HTERT RPE-1 (cell line): ENCODE data around the gene TREML2.
"Not testable (repeated sequence)": the region's sequence is repeated elsewhere in the genome, so short reads cannot be mapped to it uniquely, and the experiment has no call there.

Experiments used
- in situ Hi-C: fragments of 300-500 bp; cut with MboI; formaldehyde crosslinking; loops from 4 replicates; pipeline ENCODE4 v1.14.3; 2020; ENCODE audit warnings: low sequenced_read_pairs

The TREML2 gene

GRCh38 chr6:41200901-41201763 lies at the start of gene TREML2:
Gene TREML2 (minus strand): TSS chr6:41201149. CDS start chr6:41201008, 141 bp downstream.
- in situ Hi-C loops = no loop called here

- in situ Hi-C loops = no loop called here
Measured at GRCh38 chr6:41247882-41248705, 47.1 kb upstream of the TREML2 start.

- in situ Hi-C loops = no loop called here
Measured at GRCh38 chr6:41247288-41247865, 46.4 kb upstream of the TREML2 start.

DNA sequence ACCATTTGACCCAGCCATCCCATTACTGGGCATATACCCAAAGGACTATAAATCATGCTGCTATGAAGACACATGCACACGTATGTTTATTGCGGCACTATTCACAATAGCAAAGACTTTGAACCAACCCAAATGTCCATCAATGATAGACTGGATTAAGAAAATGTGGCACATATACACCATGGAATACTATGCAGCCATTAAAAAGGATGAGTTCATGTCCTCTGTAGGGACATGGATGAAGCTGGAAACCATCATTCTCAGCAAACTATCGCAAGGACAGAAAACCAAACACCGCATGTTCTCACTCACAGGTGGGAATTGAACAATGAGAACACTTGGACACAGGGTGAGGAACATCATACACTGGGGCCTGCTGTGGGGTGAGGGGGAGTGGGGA lies 45.6 kb upstream of the TREML2 start:
- in situ Hi-C loops = not testable (repeated sequence)

- in situ Hi-C loops = no loop called here
Measured at GRCh38 chr6:41239467-41240159, 38.7 kb upstream of the TREML2 start.

DNA sequence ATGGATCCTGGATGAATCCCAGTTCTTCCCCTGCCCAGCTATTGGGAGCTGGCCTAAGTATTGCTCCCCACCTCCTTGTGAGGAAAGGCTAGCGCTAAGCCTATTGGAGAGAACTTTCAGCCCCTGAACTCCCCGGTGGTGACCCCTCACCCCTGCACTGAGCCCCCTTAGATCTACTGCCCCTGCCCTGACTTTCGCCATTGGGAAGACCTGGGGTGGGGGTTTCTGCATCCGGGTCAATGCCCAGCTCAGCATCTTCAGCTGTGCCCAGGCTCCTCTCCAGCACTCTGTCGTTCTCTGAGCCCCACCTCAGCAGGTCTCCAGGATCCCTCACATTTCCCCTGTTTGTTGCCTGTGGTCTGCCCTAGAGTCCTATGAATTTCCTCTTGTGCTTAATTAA lies 36.2 kb upstream of the TREML2 start:
- in situ Hi-C loops = no loop called here

DNA sequence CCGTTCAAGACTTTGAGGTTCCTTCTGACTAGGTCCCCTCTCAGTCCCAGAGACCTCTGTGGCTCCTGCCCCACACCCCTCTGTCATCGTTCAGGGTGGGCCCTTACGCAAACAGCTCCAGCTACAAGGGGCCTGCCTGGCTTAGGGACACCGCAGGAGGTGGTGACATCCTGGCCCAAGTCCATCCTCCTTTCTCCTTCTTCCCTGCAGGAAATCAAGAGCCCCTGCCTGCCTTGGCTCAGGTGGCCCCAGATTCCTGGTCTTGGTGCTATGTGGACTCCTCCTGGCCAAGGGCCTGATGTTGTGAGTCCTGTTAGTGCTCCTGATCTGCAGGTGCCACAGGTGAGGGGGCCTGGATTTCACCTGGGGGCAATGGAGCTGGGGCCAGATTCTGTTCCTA lies 35.3 kb upstream of the TREML2 start:
- in situ Hi-C loops = no loop called here

GRCh38 chr6:41232667-41233066 lies 31.7 kb upstream of the TREML2 start:
- in situ Hi-C loops = no loop called here

DNA sequence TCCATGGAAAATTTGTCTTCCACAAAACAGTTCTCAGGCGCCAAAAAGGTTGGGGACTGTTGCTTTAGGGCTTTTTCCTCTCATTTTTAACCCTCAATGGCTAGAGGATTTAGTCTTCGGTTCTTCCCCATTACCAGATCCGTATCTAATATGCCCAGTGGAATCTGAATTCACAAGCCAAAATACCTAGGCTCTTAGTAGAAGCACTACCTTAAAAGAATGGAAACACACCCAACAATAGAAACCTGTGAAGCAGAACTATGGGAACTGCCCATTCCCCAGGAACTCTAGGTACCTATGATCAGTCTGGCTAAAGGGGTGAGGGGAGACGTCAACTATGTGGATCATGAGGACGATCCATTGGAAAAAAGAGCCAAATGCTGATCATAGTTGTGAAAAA lies 30.3 kb upstream of the TREML2 start:
- in situ Hi-C loops = no loop called here

DNA sequence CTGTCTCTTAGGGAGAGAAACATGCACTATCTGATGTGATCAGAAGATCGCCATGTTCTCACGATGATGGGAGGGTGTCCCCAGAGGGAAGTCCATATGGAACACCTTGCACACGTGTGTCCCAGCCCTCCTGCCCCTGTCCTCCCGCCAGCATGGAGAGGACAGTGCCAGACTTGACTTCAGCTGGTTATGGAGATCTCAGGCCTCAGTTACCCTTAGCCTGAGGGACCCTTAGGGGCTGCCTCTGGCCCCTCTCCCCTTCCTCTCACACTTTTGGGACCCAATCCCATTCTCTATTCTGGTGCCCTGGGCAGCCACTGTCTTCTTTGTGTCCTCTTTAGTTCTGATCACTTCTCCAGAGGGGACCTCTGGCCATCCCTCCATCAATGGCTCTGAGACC lies 28.8 kb upstream of the TREML2 start:
- in situ Hi-C loops = no loop called here

GRCh38 chr6:41228616-41229015 lies 27.7 kb upstream of the TREML2 start:
- in situ Hi-C loops = no loop called here

- in situ Hi-C loops = no loop called here
Measured at GRCh38 chr6:41228096-41228495, 27.1 kb upstream of the TREML2 start, which contains the start of gene TREML4. Gene TREML4 (plus strand): TSS chr6:41228349. CDS start chr6:41228428, 79 bp downstream.

DNA sequence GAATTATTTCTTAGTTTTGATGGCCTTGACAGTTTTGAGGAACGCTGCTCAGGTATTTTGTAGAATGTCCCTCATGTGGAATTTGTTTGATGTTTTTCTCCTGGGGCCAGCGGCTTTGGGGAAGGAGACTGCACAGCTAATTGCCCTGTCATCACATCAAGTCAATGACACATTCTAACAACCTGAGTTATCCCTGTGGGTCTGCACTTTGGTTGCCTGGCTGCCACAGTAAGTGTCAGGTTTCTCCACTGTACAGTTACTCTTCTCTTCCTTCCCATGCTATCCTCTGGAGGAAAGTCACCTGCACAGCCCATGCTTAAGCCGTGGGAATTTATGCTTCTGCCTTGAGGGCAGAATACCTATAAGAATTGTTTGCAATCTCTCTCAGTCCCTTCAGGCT lies 25.8 kb upstream of the TREML2 start:
- in situ Hi-C loops = no loop called here

GRCh38 chr6:41224800-41225199 lies 23.9 kb upstream of the TREML2 start:
- in situ Hi-C loops = no loop called here

GRCh38 chr6:41222513-41222912 lies 21.6 kb upstream of the TREML2 start:
- in situ Hi-C loops = no loop called here

- in situ Hi-C loops = no loop called here
Measured at GRCh38 chr6:41222045-41222444, 21.1 kb upstream of the TREML2 start.

DNA sequence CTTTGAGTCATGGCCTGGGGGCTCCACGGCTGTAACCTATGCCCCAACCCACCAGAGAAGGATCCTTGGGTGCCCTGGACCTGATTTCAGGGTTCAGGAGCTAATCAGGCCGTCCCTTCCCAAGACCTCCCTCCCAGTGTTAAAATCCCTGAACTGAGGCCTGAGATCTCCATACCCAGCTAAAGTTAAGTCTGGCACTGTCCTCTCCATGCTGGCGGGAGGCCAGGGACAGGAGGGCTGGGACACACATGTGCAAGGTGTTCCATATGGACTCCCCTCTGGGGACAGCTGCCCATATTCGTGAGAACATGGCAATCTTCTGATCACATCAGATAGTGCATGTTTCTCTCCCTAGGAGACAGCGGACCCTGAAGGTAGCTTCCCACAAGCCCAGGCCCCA lies 15.7 kb upstream of the TREML2 start:
- in situ Hi-C loops = no loop called here

GRCh38 chr6:41215777-41216176 lies 14.8 kb upstream of the TREML2 start:
- in situ Hi-C loops = no loop called here

DNA sequence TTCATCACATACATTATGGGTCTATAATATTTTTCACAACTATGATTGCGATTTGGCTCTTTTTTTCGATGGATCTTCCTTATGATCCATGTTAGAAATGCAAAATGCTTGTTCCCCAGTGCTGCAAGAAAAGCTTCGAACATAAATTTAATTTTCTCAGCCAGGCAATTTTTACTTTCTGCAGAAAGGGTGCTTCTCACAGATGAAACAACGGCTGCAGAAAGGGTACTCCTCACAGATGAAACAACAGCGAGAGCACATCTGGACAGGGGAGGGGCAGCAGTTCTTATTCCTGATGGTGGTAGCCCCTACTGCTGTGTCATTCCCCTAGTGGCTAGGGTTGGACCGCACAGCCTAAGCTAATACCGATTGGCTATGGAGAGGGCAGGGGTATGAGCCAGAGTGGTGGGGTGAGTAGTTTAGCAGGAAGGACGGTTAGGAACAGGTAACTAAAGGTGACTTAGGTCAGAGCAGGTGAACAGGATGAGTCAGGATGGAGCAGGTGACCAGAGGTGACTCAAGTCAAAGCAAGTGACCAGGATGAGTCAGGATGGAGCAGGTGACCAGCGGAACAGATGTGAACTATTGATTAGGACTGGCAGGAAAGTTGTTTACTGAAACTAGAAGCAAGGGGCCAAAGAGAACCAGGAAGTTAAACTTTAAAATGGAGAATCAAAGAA lies 13.8 kb upstream of the TREML2 start:
- in situ Hi-C loops = no loop called here

- in situ Hi-C loops = no loop called here
Measured at GRCh38 chr6:41209547-41210320, 8.8 kb upstream of the TREML2 start.
